Neural crest cell (in vitro differentiated cells): ENCODE data around the gene OR9Q1. TPM values are rescaled to one million over a fixed set of nuclear protein-coding genes. Genes with fewer than 3 reads are reported as not detected.
"Not testable (repeated sequence)": the region's sequence is repeated elsewhere in the genome, so short reads cannot be mapped to it uniquely, and the experiment has no call there.

Experiments used
- DNase-seq: peaks from one replicate; pipeline ENCODE4 v3.0.0; 2021; ENCODE audit warnings: low read depth, mixed read lengths, low spot score
- H3K27ac Mint-ChIP-seq: one replicate; pipeline ENCODE4 v1.8.0; 2021; ENCODE audit warnings: mild to moderate bottlenecking, mixed read lengths; ENCODE audit not compliant: unreplicated experiment
- H3K27me3 Mint-ChIP-seq: 2 replicates; pipeline ENCODE4 v1.8.0; 2021; ENCODE audit warnings: low read depth, mild to moderate bottlenecking, mixed read lengths
- H3K36me3 Mint-ChIP-seq: 2 replicates; pipeline ENCODE4 v1.8.0; 2021; ENCODE audit warnings: low read depth, mild to moderate bottlenecking, mixed read lengths
- H3K4me1 Mint-ChIP-seq: 2 replicates; pipeline ENCODE4 v1.8.0; 2021; ENCODE audit warnings: mixed read lengths
- H3K4me3 Mint-ChIP-seq: one replicate; pipeline ENCODE4 v1.8.0; 2021; ENCODE audit warnings: mild to moderate bottlenecking, mixed read lengths
- H3K9me3 Mint-ChIP-seq: 2 replicates; pipeline ENCODE4 v1.8.0; 2021; ENCODE audit warnings: mixed read lengths
- total RNA-seq: library from RNA; stranded (reverse); gene quantifications from 2 replicates; pipeline ENCODE4 v1.2.1, GENCODE V29; 2021
- TF ChIP-seq, protein P1 (sequence below): fragments of 200-600 bp; sonication (generic); conservative IDR thresholded peaks from 2 replicates; pipeline ENCODE4 v1.5.0; 2021; ENCODE audit warnings: antibody characterized with exemption, mild to moderate bottlenecking

The OR9Q1 gene
- total RNA-seq, 1 donor from 2014 or later, result not detected

DNA sequence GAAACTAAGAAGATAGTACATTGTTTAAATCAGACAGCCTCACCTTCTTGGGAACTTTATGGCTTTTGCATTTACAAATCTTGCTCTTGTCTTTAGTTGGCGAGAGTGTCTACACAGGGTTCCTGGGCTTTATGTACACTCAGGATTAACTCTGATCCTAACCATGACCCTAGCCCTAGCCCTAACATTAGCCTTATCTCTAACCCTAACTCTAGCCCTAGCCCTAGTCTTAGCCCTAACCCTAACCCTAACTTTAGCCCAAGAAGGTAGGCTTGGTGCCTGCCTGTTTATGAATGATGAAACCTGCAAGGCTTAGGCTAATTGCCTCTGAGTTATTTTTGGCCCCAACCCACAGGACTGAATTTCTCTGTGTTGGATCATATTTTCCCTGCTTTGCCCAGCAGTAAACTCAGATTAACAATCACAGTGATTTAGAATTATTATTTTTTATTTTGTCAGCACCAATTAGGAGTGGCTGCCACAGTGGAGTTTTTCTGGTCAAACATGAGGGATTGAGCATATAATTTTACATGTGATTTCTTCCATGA, 44.1 kb upstream of the OR9Q1 start:
- no peak overlapping the region for H3K27ac Mint-ChIP-seq
- TF ChIP-seq, protein P1, sequence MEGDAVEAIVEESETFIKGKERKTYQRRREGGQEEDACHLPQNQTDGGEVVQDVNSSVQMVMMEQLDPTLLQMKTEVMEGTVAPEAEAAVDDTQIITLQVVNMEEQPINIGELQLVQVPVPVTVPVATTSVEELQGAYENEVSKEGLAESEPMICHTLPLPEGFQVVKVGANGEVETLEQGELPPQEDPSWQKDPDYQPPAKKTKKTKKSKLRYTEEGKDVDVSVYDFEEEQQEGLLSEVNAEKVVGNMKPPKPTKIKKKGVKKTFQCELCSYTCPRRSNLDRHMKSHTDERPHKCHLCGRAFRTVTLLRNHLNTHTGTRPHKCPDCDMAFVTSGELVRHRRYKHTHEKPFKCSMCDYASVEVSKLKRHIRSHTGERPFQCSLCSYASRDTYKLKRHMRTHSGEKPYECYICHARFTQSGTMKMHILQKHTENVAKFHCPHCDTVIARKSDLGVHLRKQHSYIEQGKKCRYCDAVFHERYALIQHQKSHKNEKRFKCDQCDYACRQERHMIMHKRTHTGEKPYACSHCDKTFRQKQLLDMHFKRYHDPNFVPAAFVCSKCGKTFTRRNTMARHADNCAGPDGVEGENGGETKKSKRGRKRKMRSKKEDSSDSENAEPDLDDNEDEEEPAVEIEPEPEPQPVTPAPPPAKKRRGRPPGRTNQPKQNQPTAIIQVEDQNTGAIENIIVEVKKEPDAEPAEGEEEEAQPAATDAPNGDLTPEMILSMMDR, result no peak
- H3K36me3 Mint-ChIP-seq, result no peaks in the 10 kb centered on the region
- no peak for DNase-seq
- peaks cover 8% of the 10 kb centered on the region for H3K27me3 Mint-ChIP-seq
- H3K4me1 Mint-ChIP-seq, result peaks cover 19% of the 10 kb centered on the region
- no peaks in the 10 kb centered on the region for H3K9me3 Mint-ChIP-seq
- H3K4me3 Mint-ChIP-seq, result no peak overlapping the region

DNA sequence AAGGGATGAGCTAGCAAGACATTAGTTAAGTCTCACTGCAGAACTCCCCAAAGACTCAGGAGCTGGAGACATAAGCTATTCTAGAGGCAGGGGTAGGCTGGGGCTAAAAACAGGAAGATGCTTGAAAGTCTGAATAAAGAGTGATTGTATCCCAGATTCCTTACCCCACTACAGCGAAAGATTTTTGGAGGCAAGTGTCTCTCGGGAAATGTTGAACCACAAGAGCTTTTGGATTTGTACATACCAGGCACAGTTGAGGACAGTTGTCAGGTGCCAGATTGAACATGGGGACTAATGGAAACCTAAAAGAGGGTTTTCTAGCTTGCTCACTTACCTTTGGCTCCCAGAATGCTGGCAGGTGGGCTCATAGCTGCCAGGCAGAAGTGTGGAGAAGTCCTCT, 43.5 kb upstream of the OR9Q1 start:
- Mint-ChIP-seq H3K4me3 (no peak overlapping the region), H3K9me3 (no peaks in the 10 kb centered on the region), H3K27me3 (peaks cover 8% of the 10 kb centered on the region), H3K36me3 (no peaks in the 10 kb centered on the region), H3K4me1 (peaks cover 19% of the 10 kb centered on the region), H3K27ac (no peak overlapping the region)
- TF ChIP-seq, protein P1, result no peak
- no peak for DNase-seq

DNA sequence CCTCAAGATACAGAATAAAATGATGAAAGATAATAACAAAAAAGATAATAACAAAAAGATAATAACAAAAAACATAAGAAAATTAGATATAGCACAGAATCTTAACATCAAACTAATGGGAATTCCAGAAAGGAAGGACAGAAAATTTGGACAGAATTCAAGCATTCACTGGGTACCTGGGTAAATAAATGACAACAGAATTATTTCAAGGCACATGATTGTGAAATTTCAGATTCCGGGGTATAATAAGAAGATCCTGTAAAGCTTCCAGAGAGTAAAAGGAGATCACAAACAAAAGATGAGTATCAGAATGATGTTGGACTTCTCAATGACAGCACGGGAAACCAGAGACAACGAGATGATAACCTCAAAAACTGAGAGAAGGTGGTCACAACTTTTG, 42.1 kb upstream of the OR9Q1 start:
- Mint-ChIP-seq H3K4me3 (no peak overlapping the region), H3K4me1 (peaks cover 19% of the 10 kb centered on the region), H3K9me3 (no peaks in the 10 kb centered on the region), H3K27me3 (peaks cover 8% of the 10 kb centered on the region), H3K36me3 (no peaks in the 10 kb centered on the region), H3K27ac (no peak overlapping the region)
- TF ChIP-seq, protein P1, result no peak
- DNase-seq, result no peak

DNA sequence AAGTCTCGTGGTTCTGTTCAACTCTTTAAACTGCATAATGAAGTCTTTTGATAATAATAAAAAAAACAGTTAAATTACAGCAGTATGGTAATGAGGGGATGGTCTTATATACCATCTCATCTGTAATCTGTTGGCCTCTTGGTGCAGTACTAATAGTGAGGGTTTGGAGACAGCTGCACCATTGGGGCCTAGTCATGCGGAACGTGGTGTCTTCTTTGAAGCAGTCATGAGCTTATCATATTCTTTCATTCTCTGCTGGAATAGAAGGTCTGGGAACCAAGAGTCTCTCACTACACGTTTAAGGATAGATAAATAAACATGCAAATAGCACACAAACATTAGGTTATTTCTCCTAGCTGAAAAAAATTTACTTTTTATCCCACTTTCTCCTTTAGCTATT, 40.9 kb upstream of the OR9Q1 start:
- no peak overlapping the region for H3K4me3 Mint-ChIP-seq
- H3K9me3 Mint-ChIP-seq, result no peaks in the 10 kb centered on the region
- DNase-seq, result no peak
- H3K4me1 Mint-ChIP-seq, result peaks cover 19% of the 10 kb centered on the region
- H3K36me3 Mint-ChIP-seq, result no peaks in the 10 kb centered on the region
- TF ChIP-seq, protein P1, result no peak
- no peak overlapping the region for H3K27ac Mint-ChIP-seq
- peaks cover 8% of the 10 kb centered on the region for H3K27me3 Mint-ChIP-seq

DNA sequence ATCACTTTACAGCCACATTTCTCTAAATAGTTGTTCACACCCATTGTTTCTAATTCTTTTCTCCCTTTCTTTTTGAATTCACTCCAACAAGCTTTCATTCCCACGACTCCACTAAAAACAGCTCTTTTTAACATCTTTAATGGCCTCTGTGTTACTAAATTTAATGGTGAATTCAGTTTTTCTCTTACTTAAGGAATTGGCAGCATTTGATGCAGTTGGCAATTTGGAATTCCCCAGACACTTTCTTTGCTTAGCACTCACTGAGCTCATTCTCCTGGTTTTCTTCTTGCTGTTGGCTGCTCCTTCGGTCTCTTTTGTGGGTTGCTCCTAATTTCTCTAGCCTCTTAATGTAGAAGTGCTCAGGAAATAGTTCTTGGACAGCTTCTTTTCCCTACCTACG, 40.5 kb upstream of the OR9Q1 start:
- peaks cover 19% of the 10 kb centered on the region for H3K4me1 Mint-ChIP-seq
- TF ChIP-seq, protein P1, result no peak
- peaks cover 12% of the 10 kb centered on the region for H3K27me3 Mint-ChIP-seq
- H3K9me3 Mint-ChIP-seq, result peaks cover 3% of the 10 kb centered on the region
- H3K36me3 Mint-ChIP-seq, result no peaks in the 10 kb centered on the region
- H3K27ac Mint-ChIP-seq, result no peak overlapping the region
- no peak for DNase-seq
- H3K4me3 Mint-ChIP-seq, result no peak overlapping the region

DNA sequence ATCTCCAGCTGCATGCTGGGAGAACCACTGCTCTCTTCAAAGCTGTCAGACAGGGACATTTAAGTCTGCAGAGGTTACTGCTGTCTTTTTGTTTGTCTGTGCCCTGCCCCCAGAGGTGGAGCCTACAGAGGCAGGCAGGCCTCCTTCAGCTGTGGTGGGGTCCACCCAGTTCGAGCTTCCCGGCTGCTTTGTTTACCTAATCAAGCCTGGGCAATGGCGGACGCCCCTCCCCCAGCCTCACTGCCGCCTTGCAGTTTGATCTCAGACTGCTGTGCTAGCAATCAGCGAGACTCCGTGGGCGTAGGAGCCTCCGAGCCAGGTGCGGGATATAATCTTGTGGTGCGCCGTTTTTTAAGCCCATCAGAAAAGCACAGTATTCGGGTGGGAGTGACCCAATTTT, 24.2 kb upstream of the OR9Q1 start:
- not testable (repeated sequence) for H3K27me3 Mint-ChIP-seq, H3K4me3 Mint-ChIP-seq, H3K27ac Mint-ChIP-seq, H3K36me3 Mint-ChIP-seq, H3K4me1 Mint-ChIP-seq, H3K9me3 Mint-ChIP-seq, DNase-seq

DNA sequence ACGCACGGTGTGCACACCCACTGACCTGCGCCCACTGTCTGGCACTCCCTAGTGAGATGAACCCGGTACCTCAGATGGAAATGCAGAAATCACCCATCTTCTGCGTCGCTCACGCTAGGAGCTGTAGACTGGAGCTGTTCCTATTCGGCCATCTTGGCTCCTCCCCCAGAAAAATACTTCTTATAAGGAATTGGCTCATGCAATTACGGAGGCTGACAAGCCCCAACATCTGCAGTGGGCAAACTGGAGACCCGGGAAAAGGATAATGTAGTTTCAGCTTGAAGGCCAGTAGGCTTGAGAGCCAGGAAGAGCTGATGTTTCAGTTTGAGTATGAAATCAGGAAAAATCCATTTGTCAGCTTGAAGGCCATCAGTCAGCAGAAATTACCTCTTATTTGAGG, 23.7 kb upstream of the OR9Q1 start:
- not testable (repeated sequence) for DNase-seq, H3K9me3 Mint-ChIP-seq, H3K27me3 Mint-ChIP-seq, H3K4me3 Mint-ChIP-seq, H3K36me3 Mint-ChIP-seq, H3K4me1 Mint-ChIP-seq
- H3K27ac Mint-ChIP-seq, result peak overlapping the region; percentile 67
